Measurements from ENCODE around the gene LPP. TPM values are rescaled to one million over a fixed set of nuclear protein-coding genes. Genes with fewer than 3 reads are reported as not detected.

Gene LPP
- polyA plus RNA-seq, 1 donor (not counting 4 experiments of a cell fraction or from before 2014, with no cell fraction given): 16.0 TPM

DNA sequence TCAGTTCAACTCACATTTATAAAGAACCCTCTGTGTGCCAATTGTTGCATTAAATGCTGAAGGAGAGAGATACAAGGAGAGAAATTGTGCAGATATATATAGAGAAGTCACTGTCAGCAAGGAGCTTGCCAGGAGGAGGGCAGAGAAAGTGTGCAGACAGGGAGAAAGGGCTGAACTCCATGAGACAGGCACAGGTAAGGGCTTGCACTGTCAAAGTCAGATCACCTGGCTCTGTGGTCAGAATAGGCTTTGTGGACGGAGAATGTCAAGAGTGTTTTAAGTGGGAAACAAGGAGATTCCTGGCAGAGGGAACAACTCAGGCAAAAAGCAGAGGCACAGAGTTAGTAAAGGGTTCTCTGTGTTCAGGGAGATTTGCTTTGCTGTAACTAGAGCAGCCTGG is 714.8 kb downstream of the LPP start:
- Histone ChIP-seq H2AFZ (ENCODE audit: control insufficient read depth, low read length) (no peak overlapping the region), H3K4me3 (ENCODE audit: control insufficient read depth in 2 of 3, extremely low read depth in 1 of 3, insufficient read depth in 2 of 3, low read depth in 1 of 3, low read length in 3 of 3) (no peak overlapping the region), H3K4me1 (ENCODE audit: control insufficient read depth, extremely low read depth, insufficient read depth, low read length) (peaks cover 6% of the 10 kb centered on the region), H3K9me3 (ENCODE audit: control insufficient read depth, low read depth, low read length) (no peaks in the 10 kb centered on the region), H4K20me1 (ENCODE audit: control insufficient read depth, extremely low read depth, insufficient read depth, low read length) (no peaks in the 10 kb centered on the region), H3K27me3 (ENCODE audit: control insufficient read depth, extremely low read depth, insufficient read depth, low read length) (no peaks in the 10 kb centered on the region), H3K4me2 (ENCODE audit: control insufficient read depth, extremely low read depth, insufficient read depth, low read depth, low read length) (no peak overlapping the region), H3K36me3 (ENCODE audit: control insufficient read depth in 2 of 2, extremely low read depth in 1 of 2, insufficient read depth in 2 of 2, low read length in 2 of 2) (peaks cover 0 to 9% of the 10 kb centered on the region in 2 experiments), H3K9me1 (ENCODE audit: control insufficient read depth, extremely low read depth, insufficient read depth, low read length) (no peaks in the 10 kb centered on the region), H3K9ac (ENCODE audit: control insufficient read depth, extremely low read depth, insufficient read depth, low read length) (no peak overlapping the region), H3K27ac (ENCODE audit: control insufficient read depth, insufficient read depth, low read length) (no peak overlapping the region), H3K79me2 (ENCODE audit: control insufficient read depth, insufficient read depth, low read length) (no peaks in the 10 kb centered on the region)
- DNase-seq (ENCODE audit: low read depth, low spot score) (no peak), FAIRE-seq (no peak)
- TF ChIP-seq, protein P1, sequence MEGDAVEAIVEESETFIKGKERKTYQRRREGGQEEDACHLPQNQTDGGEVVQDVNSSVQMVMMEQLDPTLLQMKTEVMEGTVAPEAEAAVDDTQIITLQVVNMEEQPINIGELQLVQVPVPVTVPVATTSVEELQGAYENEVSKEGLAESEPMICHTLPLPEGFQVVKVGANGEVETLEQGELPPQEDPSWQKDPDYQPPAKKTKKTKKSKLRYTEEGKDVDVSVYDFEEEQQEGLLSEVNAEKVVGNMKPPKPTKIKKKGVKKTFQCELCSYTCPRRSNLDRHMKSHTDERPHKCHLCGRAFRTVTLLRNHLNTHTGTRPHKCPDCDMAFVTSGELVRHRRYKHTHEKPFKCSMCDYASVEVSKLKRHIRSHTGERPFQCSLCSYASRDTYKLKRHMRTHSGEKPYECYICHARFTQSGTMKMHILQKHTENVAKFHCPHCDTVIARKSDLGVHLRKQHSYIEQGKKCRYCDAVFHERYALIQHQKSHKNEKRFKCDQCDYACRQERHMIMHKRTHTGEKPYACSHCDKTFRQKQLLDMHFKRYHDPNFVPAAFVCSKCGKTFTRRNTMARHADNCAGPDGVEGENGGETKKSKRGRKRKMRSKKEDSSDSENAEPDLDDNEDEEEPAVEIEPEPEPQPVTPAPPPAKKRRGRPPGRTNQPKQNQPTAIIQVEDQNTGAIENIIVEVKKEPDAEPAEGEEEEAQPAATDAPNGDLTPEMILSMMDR (optimal IDR thresholded peaks at IDR 0.05 in 1 of 3, IDR thresholded peaks at IDR 0.05 in 1 of 3, conservative IDR thresholded peaks at IDR 0.05 in 1 of 3; ENCODE audit: extremely low read depth in 1 of 3, insufficient read depth in 2 of 3, low read length in 3 of 3): no peak
- TF ChIP-seq EZH2 (IDR thresholded peaks at IDR 0.05; ENCODE audit: low read length): no peak
- dilution Hi-C loops (cut with MboI; ENCODE audit: extremely low pct_ligation_motif_present, low sequenced_read_pairs): no loop called here

DNA sequence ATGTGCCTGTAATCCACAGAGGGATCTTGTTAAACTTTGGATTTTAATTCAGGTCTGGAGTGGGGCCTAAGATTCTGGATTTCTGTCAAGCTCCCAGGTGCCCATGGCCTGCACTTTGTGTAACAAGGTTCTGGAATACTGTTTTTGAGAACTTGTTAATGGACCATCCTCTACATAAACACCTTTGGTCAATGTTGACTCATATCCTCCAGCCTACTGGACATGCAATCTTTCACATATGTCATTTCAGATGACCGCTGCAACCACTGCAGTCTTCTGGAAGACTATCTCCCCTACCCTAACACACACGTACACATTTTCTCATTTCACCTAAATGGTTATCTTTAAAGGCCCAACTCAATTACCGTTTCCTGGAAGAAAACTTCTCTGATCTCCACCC is 715.7 kb downstream of the LPP start:
- H4K20me1 ChIP-seq (ENCODE audit: control insufficient read depth, extremely low read depth, insufficient read depth, low read length): no peaks in the 10 kb centered on the region
- no peaks in the 10 kb centered on the region for H3K79me2 ChIP-seq (ENCODE audit: control insufficient read depth, insufficient read depth, low read length)
- H3K4me3 ChIP-seq (ENCODE audit: control insufficient read depth in 2 of 3, extremely low read depth in 1 of 3, insufficient read depth in 2 of 3, low read depth in 1 of 3, low read length in 3 of 3): no peak overlapping the region
- DNase-seq (ENCODE audit: low read depth, low spot score) (no peak), FAIRE-seq (no peak)
- H3K36me3 ChIP-seq (ENCODE audit: control insufficient read depth in 2 of 2, extremely low read depth in 1 of 2, insufficient read depth in 2 of 2, low read length in 2 of 2): peaks cover 0 to 12% of the 10 kb centered on the region in 2 experiments
- H3K9me1 ChIP-seq (ENCODE audit: control insufficient read depth, extremely low read depth, insufficient read depth, low read length): no peaks in the 10 kb centered on the region
- H3K27ac ChIP-seq (ENCODE audit: control insufficient read depth, insufficient read depth, low read length): no peak overlapping the region
- no peak overlapping the region for H3K9ac ChIP-seq (ENCODE audit: control insufficient read depth, extremely low read depth, insufficient read depth, low read length)
- no peaks in the 10 kb centered on the region for H3K27me3 ChIP-seq (ENCODE audit: control insufficient read depth, extremely low read depth, insufficient read depth, low read length)
- no peak overlapping the region for H2AFZ ChIP-seq (ENCODE audit: control insufficient read depth, low read length)
- dilution Hi-C loops (cut with MboI; ENCODE audit: extremely low pct_ligation_motif_present, low sequenced_read_pairs): no loop called here
- TF ChIP-seq, protein P1 (optimal IDR thresholded peaks at IDR 0.05 in 1 of 3, IDR thresholded peaks at IDR 0.05 in 1 of 3, conservative IDR thresholded peaks at IDR 0.05 in 1 of 3; ENCODE audit: extremely low read depth in 1 of 3, insufficient read depth in 2 of 3, low read length in 3 of 3): no peak
- TF ChIP-seq EZH2 (IDR thresholded peaks at IDR 0.05; ENCODE audit: low read length): no peak
- H3K4me2 ChIP-seq (ENCODE audit: control insufficient read depth, extremely low read depth, insufficient read depth, low read depth, low read length): no peak overlapping the region
- peaks cover 6% of the 10 kb centered on the region for H3K4me1 ChIP-seq (ENCODE audit: control insufficient read depth, extremely low read depth, insufficient read depth, low read length)
- no peaks in the 10 kb centered on the region for H3K9me3 ChIP-seq (ENCODE audit: control insufficient read depth, low read depth, low read length)

Data from keratinocyte (primary cell).